Right lobe of liver (tissue), 6 donors: ENCODE results near the gene PSMC5. TPM values are rescaled to one million over a fixed set of nuclear protein-coding genes. Genes with fewer than 3 reads are reported as not detected.

Experiments used
- ATAC-seq, 4 donors: fragments of 200-7000 bp; cut with Tn5 transposase; one replicate each; pipeline ENCODE4 v1.9.1; 2020; ENCODE audit warnings: mild to moderate bottlenecking in 4 of 4, moderate library complexity in 4 of 4
- DNase-seq, 3 donors: peaks; one replicate each; pipeline ENCODE4 v3.0.0-alpha.2; 2020
- H3K27ac ChIP-seq, 3 donors: fragments of 200-600 bp; one replicate each; pipeline ENCODE4 v1.8.0; 2022
- H3K27me3 ChIP-seq, 2 donors: fragments of 200-600 bp; one replicate each; pipeline ENCODE4 v1.8.0; 2022
- H3K36me3 ChIP-seq, 4 donors: fragments of 200-600 bp; sonication (generic) in 1 of 4; one replicate each; pipeline versions ENCODE4 v1.5.1 to v1.8.0; 2017 to 2022; ENCODE audit warnings: control low read depth in 1 of 4
- H3K4me1 ChIP-seq, 4 donors: fragments of 200-600 bp; sonication (generic) in 1 of 4; one replicate each; pipeline versions ENCODE4 v1.5.1 to v1.8.0; 2017 to 2022; ENCODE audit warnings: control low read depth in 1 of 4
- H3K4me3 ChIP-seq, 3 donors: fragments of 200-600 bp; one replicate each; pipeline ENCODE4 v1.8.0; 2022
- H3K9me3 ChIP-seq, 4 donors: fragments of 200-600 bp; sonication (generic) in 1 of 4; one replicate each; pipeline versions ENCODE4 v1.5.1 to v1.8.0; 2017 to 2022; ENCODE audit warnings: control low read depth in 1 of 4
- POLR2A ChIP-seq: fragments of 450-650 bp; IDR thresholded peaks from one replicate; pipeline ENCODE4 v1.6.1; 2017; ENCODE audit warnings: antibody characterized with exemption, mild to moderate bottlenecking
- WGBS: methylation state at CpG from one replicate; pipeline ENCODE4 v1.1.6; 2018; ENCODE audit warnings: low coverage, low lambda C conversion rate; ENCODE audit not compliant: insufficient coverage; ENCODE audit errors: missing lambda C conversion rate; 5-methylcytosine and 5-hydroxymethylcytosine counted together
- intact Hi-C, 2 donors: fragments of 100-400 bp; cut with DNase I; formaldehyde crosslinking; loops; one replicate each; pipeline versions ENCODE4 v1.11.2 to v1.14.1; 2022
- long read RNA-seq: library from polyadenylated mRNA; unstranded; transcript quantifications from one replicate; pipeline ENCODE4 v2.0.0, GENCODE V29; 2019
- total RNA-seq, 6 experiments: library from RNA; depleted of rRNA in 2 of 6; stranded (reverse); fragments of >200 nt in 2 of 6; fragmentation: NEBNext Ultra II Directional in 3 of 6; extraction: Animal tissue kit (Norgen Biotek cat#: 25700) in 3 of 6; gene quantifications; one replicate each; pipeline versions ENCODE4 v1.1.0 to v1.2.4, GENCODE V29; 2016 to 2023
- TF ChIP-seq, protein P1 (sequence below), 4 donors: fragments of 200-600 bp in 3 of 4; fragments of 450-650 bp in 1 of 4; IDR thresholded peaks; one replicate each; pipeline versions ENCODE4 v1.5.1 to v1.8.0; 2016 to 2022; ENCODE audit warnings: antibody characterized with exemption in 4 of 4, mild to moderate bottlenecking in 2 of 4
- donor health status: DM: no; HTN: yes; CAD: no.
- donor health status: DM: no; HTN: no; CAD: no.
- donor health status: DM: no; HTN: no; CAD: no.
- donor health status: DM: no; HTN: yes; CAD: no.
- donor health status: DM: no; HTN: yes; CAD: no.

Gene PSMC5
- 10 to 100 TPM; 52.7 to 70.9 (median 66.5) TPM for total RNA-seq
- long read RNA-seq, transcript PSMC5-203 (12 exons, 1,680 nt) = minor isoform, 5 of 35 reads
- long read RNA-seq, transcript PSMC5-201 (12 exons, 1,579 nt) = major isoform, 24 of 35 reads
- long read RNA-seq, partial matches to known transcripts = 2 of 35 reads
- long read RNA-seq, other reads (novel, unspliced or antisense) = 2 of 35 reads

DNA sequence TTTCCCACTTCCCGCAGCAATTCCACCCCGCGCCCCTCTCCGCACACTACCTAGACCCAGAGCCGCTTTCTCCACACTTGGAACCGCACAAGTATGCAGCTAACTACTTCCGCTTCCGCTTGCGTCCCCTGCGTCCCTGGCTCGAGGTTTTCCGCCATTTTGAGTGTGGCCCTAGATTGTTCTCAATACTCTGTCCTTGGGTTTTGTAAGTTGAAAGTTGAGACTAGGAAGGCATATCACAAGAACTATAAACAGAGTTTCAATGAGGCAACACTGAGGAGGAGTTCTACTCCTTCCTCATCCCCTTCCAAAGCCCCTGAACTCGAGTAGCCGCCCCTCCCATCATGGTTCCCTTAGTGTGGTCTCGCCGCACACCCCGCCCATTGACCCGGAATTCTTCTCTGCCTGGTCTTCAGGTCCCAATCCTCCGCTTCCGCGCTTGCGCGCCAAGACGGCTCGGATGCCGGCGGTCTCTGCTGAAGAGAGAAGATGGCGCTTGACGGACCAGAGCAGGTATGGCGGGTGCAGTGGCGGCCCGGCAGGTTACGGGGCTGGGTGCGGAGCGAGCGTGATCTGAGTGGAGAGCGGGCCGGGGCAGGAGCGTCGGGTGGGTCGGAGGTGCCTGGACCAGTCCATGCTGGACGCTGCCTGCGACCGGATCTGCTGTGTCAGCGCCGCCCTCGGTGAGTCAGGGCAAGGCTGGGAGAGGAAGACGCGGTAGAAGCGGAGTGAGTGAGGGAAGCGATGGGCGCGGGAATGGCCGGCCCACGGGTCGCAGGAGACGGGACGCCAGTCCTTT, at the start of gene PSMC5, which contains the start of gene FTSJ3:
Gene PSMC5 (plus strand): TSS at position 430 of the 799 bp plus-strand sequence. CDS start 60 bp downstream, at position 490.
Gene FTSJ3 (minus strand): TSS at position 662 of the 799 bp plus-strand sequence. CDS start 761 bp downstream, outside the sequence.
- no peaks in the 10 kb centered on the region for H3K27me3 ChIP-seq
- peaks cover 0 to 24% (median 5%) of the 10 kb centered on the region in 4 donors for H3K4me1 ChIP-seq
- intact Hi-C loops = no loop called here
- DNase-seq = peak; percentile 95 to 97 (median 97)
- peak; percentile 66 for TF ChIP-seq POLR2A
- TF ChIP-seq, protein P1, sequence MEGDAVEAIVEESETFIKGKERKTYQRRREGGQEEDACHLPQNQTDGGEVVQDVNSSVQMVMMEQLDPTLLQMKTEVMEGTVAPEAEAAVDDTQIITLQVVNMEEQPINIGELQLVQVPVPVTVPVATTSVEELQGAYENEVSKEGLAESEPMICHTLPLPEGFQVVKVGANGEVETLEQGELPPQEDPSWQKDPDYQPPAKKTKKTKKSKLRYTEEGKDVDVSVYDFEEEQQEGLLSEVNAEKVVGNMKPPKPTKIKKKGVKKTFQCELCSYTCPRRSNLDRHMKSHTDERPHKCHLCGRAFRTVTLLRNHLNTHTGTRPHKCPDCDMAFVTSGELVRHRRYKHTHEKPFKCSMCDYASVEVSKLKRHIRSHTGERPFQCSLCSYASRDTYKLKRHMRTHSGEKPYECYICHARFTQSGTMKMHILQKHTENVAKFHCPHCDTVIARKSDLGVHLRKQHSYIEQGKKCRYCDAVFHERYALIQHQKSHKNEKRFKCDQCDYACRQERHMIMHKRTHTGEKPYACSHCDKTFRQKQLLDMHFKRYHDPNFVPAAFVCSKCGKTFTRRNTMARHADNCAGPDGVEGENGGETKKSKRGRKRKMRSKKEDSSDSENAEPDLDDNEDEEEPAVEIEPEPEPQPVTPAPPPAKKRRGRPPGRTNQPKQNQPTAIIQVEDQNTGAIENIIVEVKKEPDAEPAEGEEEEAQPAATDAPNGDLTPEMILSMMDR (IDR thresholded peaks at IDR 0.05) = peak in 3 of 4 donors; percentile 37 to 54 (median 42)
- H3K36me3 ChIP-seq = peaks cover 6 to 65% (median 29%) of the 10 kb centered on the region in 4 donors
- WGBS = 0% methylated on average over 36 of the region's 58 CpGs
- no peaks in the 10 kb centered on the region for H3K9me3 ChIP-seq
- peak; percentile 91 to 95 (median 94) for ATAC-seq
- H3K4me3 ChIP-seq = peak within 1 kb of the TSS; percentile 82 to 98 (median 95)
- H3K27ac ChIP-seq = peak within 1 kb of the TSS; percentile 89 to 96 (median 92)

DNA sequence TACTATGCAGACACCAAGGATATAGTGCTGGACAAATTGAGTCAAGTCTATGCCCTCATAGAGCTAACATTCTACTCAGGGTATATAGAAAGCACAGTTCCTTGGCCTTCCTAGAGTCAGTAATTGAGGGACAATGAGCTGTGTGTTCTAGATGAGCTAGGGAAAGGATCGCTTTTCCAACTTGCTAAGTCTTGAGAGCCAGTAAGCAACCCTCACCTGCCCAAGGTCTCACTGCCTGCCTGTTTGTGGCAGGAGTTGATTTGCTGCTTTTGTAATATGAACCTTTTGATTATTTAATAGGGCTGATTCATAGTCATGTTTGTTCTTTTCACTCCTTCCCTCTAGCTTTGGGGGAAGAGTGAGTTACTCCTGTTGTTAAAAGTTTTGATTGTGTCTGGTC, 46.7 kb upstream of the PSMC5 start:
- Histone ChIP-seq H3K27ac (no peak overlapping the region), H3K27me3 (no peaks in the 10 kb centered on the region), H3K4me1 (peaks cover 0 to 13% (median 3%) of the 10 kb centered on the region in 4 donors), H3K4me3 (no peak overlapping the region), H3K36me3 (peaks cover 0 to 13% (median 3%) of the 10 kb centered on the region in 4 donors), H3K9me3 (no peaks in the 10 kb centered on the region)
- intact Hi-C loops = no loop called here
- TF ChIP-seq, protein P1 (IDR thresholded peaks at IDR 0.05) = no peak
- no peak for TF ChIP-seq POLR2A
- DNase-seq = no peak
- 89% methylated on average over 1 of the region's 1 CpG for WGBS
- ATAC-seq = peak in 1 of 4 donors; percentile 82

DNA sequence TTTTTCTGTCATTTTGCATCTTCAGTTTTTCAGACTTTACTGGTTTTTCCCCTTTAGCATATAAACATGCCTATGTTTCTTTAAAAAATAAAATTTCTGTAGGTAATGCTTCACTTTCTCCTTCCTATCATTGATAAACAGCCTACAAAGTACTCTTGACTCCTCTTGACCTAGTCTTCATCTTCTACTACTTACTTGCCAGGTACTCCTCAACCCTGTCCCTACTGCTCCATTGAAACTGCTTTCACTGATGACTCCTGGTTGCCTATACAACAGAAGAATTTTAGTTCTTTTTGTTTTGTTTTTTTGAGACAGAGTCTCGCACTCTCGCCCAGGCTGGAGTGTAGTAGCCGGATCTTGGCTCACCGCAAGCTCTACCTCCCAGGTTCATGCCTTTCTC, 46.3 kb upstream of the PSMC5 start:
- H3K4me1 ChIP-seq = peaks cover 0 to 9% (median under 1%) of the 10 kb centered on the region in 4 donors
- no peaks in the 10 kb centered on the region for H3K27me3 ChIP-seq
- intact Hi-C loops = no loop called here
- TF ChIP-seq, protein P1 (IDR thresholded peaks at IDR 0.05) = no peak
- no peak for TF ChIP-seq POLR2A
- H3K36me3 ChIP-seq = peaks cover 0 to 13% (median 3%) of the 10 kb centered on the region in 4 donors
- no peak for ATAC-seq
- no peaks in the 10 kb centered on the region for H3K9me3 ChIP-seq
- WGBS = 96% methylated on average over 4 of the region's 4 CpGs
- DNase-seq = no peak
- H3K27ac ChIP-seq = no peak overlapping the region
- no peak overlapping the region for H3K4me3 ChIP-seq

DNA sequence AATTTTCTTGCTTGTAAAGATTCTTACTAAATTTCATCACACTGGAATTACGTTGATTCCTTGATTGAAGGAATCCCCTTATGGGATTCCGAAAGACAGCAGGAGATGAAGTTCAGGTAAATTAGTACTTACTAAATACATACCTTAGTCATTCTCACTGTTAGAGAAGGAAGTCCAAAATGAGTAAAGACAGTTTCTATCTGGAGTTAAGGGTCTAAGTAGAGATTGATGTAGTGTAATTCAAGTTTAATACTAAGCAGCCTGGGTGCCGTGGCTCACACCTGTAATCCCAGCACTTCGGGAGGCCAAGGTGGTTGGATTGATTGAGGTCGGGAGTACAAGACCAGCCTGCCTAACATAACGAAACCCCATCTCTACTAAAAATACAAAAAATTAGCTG, 43.7 kb upstream of the PSMC5 start:
- intact Hi-C loops = no loop called here
- H3K4me1 ChIP-seq = peaks cover 0 to 6% (median 0%) of the 10 kb centered on the region in 4 donors
- no peak for DNase-seq

More for the DNA sequence above, 43.7 kb upstream of the PSMC5 start:
- no peak overlapping the region for H3K4me3 ChIP-seq
- no peak overlapping the region for H3K27ac ChIP-seq
- TF ChIP-seq, protein P1 (IDR thresholded peaks at IDR 0.05) = no peak
- TF ChIP-seq POLR2A = no peak
- 70% methylated on average over 6 of the region's 6 CpGs for WGBS
- no peaks in the 10 kb centered on the region for H3K27me3 ChIP-seq
- no peak for ATAC-seq
- no peaks in the 10 kb centered on the region for H3K9me3 ChIP-seq
- peaks cover 0 to 23% (median 6%) of the 10 kb centered on the region in 4 donors for H3K36me3 ChIP-seq
